ENCODE data around the gene PLAGL1.

GRCh38 chr6:144023216-144023615, 15.2 kb upstream of the PLAGL1 start:
- TF ChIP-seq YY1 (IDR thresholded peaks at IDR 0.05; ENCODE audit: insufficient read depth, insufficient read length) (no peak), ZNF274 (IDR thresholded peaks at IDR 0.05; ENCODE audit: low read depth, low read length) (no peak)

Measured in NT2/D1 (cell line).